Measurements from ENCODE around the gene TTC13. TPM values are rescaled to one million over a fixed set of nuclear protein-coding genes. Genes with fewer than 3 reads are reported as not detected.

TTC13 gene
- total and polyA plus RNA-seq, 2 of the 13 experiments (the other 11 are each of a cell fraction or from before 2014, with no cell fraction given): 5.8 to 15.9 TPM

- CTCF ChIA-PET (ENCODE audit: low intra/inter-chr PET ratio, low total read pairs): no interaction called here
- 75% methylated on average over 3 of the region's 3 CpGs for WGBS (ENCODE audit: low lambda C conversion rate)
- intact Hi-C loops (cut with micrococcal nuclease; ENCODE audit: unreplicated experiment): loop anchor here (5.0 to 10.0 kb wide), 2 partner anchors 261 to 333 kb away; partner anchors contain the start of genes AGT and COG2
- TF ChIP-seq, protein P1, sequence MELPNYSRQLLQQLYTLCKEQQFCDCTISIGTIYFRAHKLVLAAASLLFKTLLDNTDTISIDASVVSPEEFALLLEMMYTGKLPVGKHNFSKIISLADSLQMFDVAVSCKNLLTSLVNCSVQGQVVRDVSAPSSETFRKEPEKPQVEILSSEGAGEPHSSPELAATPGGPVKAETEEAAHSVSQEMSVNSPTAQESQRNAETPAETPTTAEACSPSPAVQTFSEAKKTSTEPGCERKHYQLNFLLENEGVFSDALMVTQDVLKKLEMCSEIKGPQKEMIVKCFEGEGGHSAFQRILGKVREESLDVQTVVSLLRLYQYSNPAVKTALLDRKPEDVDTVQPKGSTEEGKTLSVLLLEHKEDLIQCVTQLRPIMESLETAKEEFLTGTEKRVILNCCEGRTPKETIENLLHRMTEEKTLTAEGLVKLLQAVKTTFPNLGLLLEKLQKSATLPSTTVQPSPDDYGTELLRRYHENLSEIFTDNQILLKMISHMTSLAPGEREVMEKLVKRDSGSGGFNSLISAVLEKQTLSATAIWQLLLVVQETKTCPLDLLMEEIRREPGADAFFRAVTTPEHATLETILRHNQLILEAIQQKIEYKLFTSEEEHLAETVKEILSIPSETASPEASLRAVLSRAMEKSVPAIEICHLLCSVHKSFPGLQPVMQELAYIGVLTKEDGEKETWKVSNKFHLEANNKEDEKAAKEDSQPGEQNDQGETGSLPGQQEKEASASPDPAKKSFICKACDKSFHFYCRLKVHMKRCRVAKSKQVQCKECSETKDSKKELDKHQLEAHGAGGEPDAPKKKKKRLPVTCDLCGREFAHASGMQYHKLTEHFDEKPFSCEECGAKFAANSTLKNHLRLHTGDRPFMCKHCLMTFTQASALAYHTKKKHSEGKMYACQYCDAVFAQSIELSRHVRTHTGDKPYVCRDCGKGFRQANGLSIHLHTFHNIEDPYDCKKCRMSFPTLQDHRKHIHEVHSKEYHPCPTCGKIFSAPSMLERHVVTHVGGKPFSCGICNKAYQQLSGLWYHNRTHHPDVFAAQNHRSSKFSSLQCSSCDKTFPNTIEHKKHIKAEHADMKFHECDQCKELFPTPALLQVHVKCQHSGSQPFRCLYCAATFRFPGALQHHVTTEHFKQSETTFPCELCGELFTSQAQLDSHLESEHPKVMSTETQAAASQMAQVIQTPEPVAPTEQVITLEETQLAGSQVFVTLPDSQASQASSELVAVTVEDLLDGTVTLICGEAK (IDR thresholded peaks at IDR 0.05): no peak
- TF ChIP-seq, protein P1 (CRISPR knock-in tag; IDR thresholded peaks at IDR 0.05): no peak
- TF ChIP-seq HOXA7 (CRISPR knock-in tag; IDR thresholded peaks at IDR 0.05) (no peak), ZNF121 (CRISPR knock-in tag; IDR thresholded peaks at IDR 0.05) (no peak), KAT2B (IDR thresholded peaks at IDR 0.05; ENCODE audit: borderline replicate concordance, low read depth, low read length) (no peak), CSRNP2 (CRISPR knock-in tag; conservative IDR thresholded peaks at IDR 0.05; ENCODE audit: low read depth) (no peak), TBL1XR1 (IDR thresholded peaks at IDR 0.05; ENCODE audit: borderline replicate concordance, low read length, partially characterized antibody) (no peak), ZNF878 (CRISPR knock-in tag; IDR thresholded peaks at IDR 0.05) (no peak), RBAK (CRISPR knock-in tag; IDR thresholded peaks at IDR 0.05) (no peak), ZNF468 (CRISPR knock-in tag; IDR thresholded peaks at IDR 0.05) (no peak), KLF16 (CRISPR knock-in tag; IDR thresholded peaks at IDR 0.05) (no peak)
- TF ChIP-seq, protein P2, sequence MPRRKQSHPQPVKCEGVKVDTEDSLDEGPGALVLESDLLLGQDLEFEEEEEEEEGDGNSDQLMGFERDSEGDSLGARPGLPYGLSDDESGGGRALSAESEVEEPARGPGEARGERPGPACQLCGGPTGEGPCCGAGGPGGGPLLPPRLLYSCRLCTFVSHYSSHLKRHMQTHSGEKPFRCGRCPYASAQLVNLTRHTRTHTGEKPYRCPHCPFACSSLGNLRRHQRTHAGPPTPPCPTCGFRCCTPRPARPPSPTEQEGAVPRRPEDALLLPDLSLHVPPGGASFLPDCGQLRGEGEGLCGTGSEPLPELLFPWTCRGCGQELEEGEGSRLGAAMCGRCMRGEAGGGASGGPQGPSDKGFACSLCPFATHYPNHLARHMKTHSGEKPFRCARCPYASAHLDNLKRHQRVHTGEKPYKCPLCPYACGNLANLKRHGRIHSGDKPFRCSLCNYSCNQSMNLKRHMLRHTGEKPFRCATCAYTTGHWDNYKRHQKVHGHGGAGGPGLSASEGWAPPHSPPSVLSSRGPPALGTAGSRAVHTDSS (CRISPR knock-in tag; conservative IDR thresholded peaks at IDR 0.05): no peak
Measured at GRCh38 chr1:230975636-230976035, 3.0 kb downstream of the TTC13 start.

More at GRCh38 chr1:230975636-230976035, 3.0 kb downstream of the TTC13 start:
- Histone ChIP-seq H3K4me2 (ENCODE audit: low read depth, low read length) (no peak overlapping the region), H2AFZ (ENCODE audit: low read length) (no peak overlapping the region), H3K4me1 (ENCODE audit: insufficient read depth, low read length) (peaks cover 32% of the 10 kb centered on the region), H3K9me3 (ENCODE audit: low read length) (no peaks in the 10 kb centered on the region), H3K4me3 (replicated peaks in 1 of 3; ENCODE audit: insufficient read depth in 1 of 3, low read depth in 2 of 3, low read length in 3 of 3) (no peak overlapping the region), H4K20me1 (ENCODE audit: insufficient read depth, low read length) (no peaks in the 10 kb centered on the region), H3K27me3 (ENCODE audit: control insufficient read depth in 1 of 2, insufficient read depth in 2 of 2, low read length in 2 of 2) (no peaks in the 10 kb centered on the region; a peak in 1 of 5 replicates), H3K79me2 (ENCODE audit: insufficient read depth, low read length) (peaks cover 9% of the 10 kb centered on the region), H3K27ac (ENCODE audit: extremely low read length, insufficient read depth, low read length) (no peak overlapping the region), H3K9ac (ENCODE audit: insufficient read depth, low read depth, low read length) (no peak overlapping the region), H3K36me3 (replicated peaks in 1 of 2; ENCODE audit: control insufficient read depth in 1 of 2, insufficient read depth in 2 of 2, low read length in 2 of 2) (peaks cover 0 to 1% of the 10 kb centered on the region in 2 experiments; a peak in 1 of 5 replicates)
- in situ Hi-C loops (cut with HindIII; ENCODE audit: extremely low pct_ligation_motif_present, low pct_unique_long_range_greater_than_20kb): no loop called here
- DNase-seq (ENCODE audit: low spot score) (no peak), FAIRE-seq (no peak), ATAC-seq (no peak)
- BruUV-seq (replicated peaks): no TSS peak
- POLR2A ChIA-PET: no interaction called here
